ENCODE results near the gene CCNI.

The CCNI gene

DNA sequence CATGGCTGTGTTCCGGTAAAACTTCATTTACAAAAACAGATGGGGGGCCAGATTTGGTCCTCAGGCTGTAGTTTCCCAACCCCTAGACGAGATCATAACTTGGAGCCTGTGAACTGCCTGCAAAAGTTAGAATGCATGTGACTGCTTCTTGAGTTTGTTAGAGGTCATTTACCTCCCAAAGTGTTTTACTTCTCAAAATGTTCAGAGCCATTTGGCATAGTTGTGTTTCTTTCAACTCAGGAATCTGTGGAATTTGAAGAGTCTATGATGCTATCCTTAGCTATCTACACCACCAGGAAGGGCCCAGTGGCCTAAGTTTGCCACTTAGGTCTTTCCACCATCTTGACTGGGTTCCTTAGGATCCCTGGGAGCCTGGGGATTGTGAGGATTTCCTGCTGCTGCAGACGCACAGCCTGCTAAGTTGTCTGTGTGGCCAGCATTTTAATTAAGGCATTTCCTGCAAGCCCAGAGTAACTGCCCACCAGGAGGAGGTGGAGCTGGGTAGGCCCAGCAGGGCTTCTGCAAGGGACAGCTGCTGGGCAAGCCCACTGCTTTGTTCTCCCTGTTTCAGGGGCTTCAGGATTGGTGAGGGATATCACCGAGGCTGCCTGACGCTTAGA lies 53.1 kb downstream of the CCNI start:
- TF ChIP-seq, protein P1, sequence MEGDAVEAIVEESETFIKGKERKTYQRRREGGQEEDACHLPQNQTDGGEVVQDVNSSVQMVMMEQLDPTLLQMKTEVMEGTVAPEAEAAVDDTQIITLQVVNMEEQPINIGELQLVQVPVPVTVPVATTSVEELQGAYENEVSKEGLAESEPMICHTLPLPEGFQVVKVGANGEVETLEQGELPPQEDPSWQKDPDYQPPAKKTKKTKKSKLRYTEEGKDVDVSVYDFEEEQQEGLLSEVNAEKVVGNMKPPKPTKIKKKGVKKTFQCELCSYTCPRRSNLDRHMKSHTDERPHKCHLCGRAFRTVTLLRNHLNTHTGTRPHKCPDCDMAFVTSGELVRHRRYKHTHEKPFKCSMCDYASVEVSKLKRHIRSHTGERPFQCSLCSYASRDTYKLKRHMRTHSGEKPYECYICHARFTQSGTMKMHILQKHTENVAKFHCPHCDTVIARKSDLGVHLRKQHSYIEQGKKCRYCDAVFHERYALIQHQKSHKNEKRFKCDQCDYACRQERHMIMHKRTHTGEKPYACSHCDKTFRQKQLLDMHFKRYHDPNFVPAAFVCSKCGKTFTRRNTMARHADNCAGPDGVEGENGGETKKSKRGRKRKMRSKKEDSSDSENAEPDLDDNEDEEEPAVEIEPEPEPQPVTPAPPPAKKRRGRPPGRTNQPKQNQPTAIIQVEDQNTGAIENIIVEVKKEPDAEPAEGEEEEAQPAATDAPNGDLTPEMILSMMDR (conservative IDR thresholded peaks at IDR 0.05) = no peak
- TF ChIP-seq ZFX (IDR thresholded peaks at IDR 0.05) = no peak
- H3K27ac ChIP-seq = no peak overlapping the region

DNA sequence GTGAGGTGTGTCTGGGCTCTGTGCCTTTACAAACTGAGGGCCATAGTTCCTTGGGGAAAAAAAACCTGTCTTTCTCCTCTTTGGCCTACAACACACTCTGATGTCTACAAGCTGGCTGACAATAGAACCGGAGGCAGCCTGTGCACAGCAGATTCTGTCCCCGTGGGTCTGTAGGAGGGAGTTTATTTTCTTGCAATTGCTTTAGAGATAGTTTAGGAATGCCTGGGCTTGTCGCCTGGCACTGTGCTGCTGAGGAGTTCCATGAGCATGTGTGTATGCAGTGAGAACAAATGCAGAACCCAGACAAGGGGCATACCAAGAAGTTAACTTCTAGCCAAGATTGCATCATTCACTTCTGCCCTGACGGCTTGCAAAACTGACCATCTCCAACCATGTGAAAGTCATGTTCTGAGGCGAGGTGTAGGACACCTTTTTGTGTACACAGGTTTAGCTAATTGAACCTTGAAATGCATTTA lies 54.1 kb downstream of the CCNI start:
- peak overlapping the region; percentile 7; the same call in 1 of the 2 replicates for H3K27ac ChIP-seq
- TF ChIP-seq ZFX (IDR thresholded peaks at IDR 0.05) = no peak
- TF ChIP-seq, protein P1 (conservative IDR thresholded peaks at IDR 0.05) = no peak

DNA sequence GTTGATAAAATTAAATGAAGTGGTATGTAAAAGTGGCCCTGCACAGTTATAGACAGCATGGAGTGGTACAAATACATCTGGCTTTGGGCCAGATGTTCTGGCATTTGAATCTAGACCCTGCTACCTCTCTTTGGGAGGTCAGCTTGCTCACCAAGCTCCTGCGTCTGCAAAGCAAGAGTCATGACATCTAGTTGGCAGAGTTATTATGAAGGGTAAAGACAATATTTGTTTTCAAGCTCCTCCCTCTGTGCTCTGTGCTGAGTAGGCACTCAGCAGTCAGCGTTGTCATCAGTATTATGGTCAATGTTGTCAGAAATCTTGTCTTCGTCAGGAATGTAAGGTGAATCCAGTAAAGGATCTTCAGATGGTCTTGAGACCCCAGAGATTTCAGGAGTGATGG lies 55.8 kb downstream of the CCNI start:
- H3K27ac ChIP-seq = 0 out of 2 replicates have a peak overlapping the region, but pooled peaks have one; percentile 25
- TF ChIP-seq, protein P1 (conservative IDR thresholded peaks at IDR 0.05) = no peak
- TF ChIP-seq ZFX (IDR thresholded peaks at IDR 0.05) = no peak

DNA sequence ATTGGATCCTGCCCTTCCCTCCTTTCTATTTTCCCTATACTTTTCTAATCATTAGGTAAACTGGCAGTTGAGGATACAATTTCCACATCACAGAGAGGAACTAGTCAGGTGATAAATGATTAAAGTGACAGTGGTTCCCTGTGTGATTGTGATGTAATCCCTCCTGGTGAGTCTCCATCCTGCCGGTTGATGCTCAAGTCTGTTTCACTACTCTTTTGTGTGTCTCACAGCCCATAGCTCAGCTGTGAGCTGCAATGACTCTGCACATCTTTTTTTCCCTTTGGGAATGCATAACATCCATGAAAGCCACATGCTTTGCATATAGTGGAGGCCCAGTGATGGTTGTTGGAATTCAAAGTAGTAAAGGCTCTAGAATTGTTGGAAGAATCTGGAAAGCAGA lies 60.4 kb downstream of the CCNI start:
- H3K27ac ChIP-seq = no peak overlapping the region
- no peak for TF ChIP-seq ZFX (IDR thresholded peaks at IDR 0.05)
- TF ChIP-seq, protein P1 (conservative IDR thresholded peaks at IDR 0.05) = no peak

DNA sequence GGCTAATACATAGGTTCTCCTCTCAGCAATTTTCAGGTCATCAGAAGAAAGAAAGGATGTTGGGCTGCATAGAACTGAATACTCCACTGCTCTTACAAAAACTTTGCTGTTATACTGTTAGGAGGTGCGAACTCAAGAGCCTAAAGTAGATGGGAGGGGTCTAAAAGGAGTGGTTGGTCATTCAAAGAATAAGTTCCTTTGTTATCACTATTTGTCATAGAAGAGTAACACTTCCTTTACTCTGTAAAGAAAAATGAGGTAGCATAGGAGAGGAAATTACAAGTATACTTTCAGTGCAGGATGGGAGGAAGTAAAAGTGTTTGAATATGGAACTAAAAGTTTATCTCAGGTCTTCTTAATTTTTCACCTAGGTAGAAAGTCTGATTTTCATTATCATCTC lies 61.5 kb downstream of the CCNI start:
- no peak overlapping the region for H3K27ac ChIP-seq
- TF ChIP-seq, protein P1 (conservative IDR thresholded peaks at IDR 0.05) = no peak
- no peak for TF ChIP-seq ZFX (IDR thresholded peaks at IDR 0.05)

DNA sequence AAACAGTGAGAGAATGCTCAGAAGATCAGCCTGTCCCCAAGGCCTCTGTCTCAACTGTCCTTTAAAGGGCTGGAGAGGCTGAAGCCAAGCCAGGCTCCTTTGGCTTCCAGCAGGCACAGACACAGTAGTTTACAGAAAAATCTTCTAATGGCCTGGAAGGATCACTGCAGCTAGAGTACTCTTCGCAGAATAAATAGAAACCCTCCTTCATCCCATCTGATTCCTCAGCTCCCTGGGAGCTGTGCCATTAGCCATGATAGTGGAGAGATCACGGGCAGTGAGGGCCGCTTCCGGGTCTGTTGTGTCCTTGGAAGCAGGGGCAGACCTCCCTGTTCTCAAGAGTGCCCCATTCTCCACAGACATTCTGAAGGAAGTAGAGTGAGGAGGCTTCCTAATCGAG lies 63.1 kb downstream of the CCNI start:
- no peak overlapping the region for H3K27ac ChIP-seq
- TF ChIP-seq ZFX (IDR thresholded peaks at IDR 0.05) = no peak
- TF ChIP-seq, protein P1 (conservative IDR thresholded peaks at IDR 0.05) = no peak

DNA sequence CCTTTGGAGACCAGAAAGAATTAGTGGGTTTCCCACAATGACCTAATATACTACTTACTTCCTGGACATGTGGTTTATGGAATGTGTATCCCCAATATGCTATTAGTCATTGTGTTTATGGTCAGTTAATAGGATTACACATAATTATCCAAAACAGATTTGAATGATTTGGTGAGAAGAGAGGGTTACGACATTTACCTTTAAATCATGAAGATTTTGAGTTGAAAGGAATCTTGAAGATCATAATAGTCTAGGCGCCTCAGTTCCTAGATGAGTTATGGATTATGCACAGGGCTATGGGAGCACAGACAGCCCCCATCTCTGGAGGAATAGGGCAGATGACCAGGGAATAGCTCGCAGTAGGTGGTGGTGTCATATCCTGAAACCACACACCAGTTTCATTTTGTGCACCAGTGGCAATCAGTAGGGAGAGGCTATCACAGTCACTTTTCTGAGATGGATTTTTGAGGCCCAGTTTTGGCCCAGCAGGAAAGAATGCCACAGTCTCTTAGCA lies 64.9 kb downstream of the CCNI start:
- no peak overlapping the region for H3K27ac ChIP-seq

More for the DNA sequence above, 64.9 kb downstream of the CCNI start:
- TF ChIP-seq, protein P1 (conservative IDR thresholded peaks at IDR 0.05) = no peak
